ENCODE data around the gene NR2F1. TPM values are rescaled to one million over a fixed set of nuclear protein-coding genes. Genes with fewer than 3 reads are reported as not detected.
"Not testable (repeated sequence)": the region's sequence is repeated elsewhere in the genome, so short reads cannot be mapped to it uniquely, and the experiment has no call there.

Gene NR2F1
- not detected in 2 replicates for total RNA-seq

DNA sequence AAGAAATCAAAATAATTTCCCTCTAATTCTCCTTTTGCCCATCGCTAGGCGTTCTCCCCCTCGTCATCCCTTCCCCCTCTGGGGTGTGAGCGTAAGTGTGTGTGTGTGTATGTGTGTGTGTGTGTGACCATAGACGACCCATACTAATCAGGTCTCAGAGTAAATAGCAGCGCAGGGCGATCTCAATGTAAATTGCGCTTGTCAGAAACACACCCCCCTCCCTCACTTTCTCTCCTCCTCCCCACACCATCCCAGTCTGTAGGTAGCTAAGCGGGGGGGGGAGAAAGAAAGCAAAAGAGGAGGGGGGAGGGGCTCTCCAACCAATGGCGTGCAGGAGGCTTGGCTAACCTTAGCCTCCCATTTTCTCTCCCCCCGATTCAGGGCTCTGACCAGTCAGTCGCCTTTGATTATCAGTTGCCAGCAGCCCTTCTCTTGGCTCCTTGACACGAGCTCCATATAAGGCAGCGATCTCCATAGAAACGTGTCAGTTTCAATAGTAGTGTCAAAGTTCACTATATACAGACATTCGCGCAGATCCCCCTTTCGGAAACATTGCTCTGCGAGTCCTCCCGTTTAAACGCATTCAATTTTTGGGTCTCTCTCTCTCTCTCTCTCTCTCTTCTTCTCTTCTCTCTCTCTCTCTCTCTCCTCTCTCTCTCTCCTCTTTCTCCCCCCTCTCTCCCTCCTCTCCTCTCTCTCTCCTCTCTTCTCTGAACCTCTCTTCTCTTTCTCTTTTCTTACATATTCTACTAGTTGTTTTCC is at the start of gene NR2F1:
NR2F1 (plus strand) TSS at position 546 of the 762 bp plus-strand sequence. CDS start 1,802 bp downstream, outside the sequence.
- DNase-seq (ENCODE audit: low spot score), result no peak
- H3K9me3 Mint-ChIP-seq, result no peaks in the 10 kb centered on the region
- H3K27ac Mint-ChIP-seq, result peak within 1 kb of the TSS; percentile 76
- H3K27me3 Mint-ChIP-seq (ENCODE audit: insufficient read depth), result peaks cover 53% of the 10 kb centered on the region
- H3K4me1 Mint-ChIP-seq (ENCODE audit: low read depth), result peaks cover 19% of the 10 kb centered on the region
- no peak within 1 kb of the TSS for H3K4me3 Mint-ChIP-seq
- intact Hi-C loops (cut with micrococcal nuclease), result loop anchor here (1.0 to 10.0 kb wide), 2 partner anchors 1267 to 1702 kb away; partner anchors contain the start of gene MCTP1
- H3K36me3 Mint-ChIP-seq (ENCODE audit: low read depth), result no peaks in the 10 kb centered on the region

DNA sequence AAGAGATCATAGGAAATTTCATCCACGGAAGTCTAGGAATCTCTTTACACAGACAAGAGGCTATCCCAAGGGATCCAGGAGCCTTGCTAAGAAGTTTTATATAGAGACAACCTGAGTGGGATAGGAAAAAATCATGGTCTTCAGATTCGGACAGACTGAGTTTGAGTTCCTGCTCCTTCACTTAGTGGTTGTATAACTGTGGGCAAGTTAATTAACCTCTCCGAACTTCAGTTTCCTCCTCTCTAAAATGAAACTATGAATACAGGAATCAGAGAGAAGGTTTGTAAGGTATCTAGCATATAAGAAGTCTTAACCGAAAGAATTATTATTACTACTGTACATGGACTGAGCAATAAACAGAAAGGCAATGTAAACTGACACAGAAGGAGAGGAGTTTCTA is 37.1 kb upstream of the NR2F1 start:
- intact Hi-C loops (cut with micrococcal nuclease), result no loop called here
- Mint-ChIP-seq H3K4me1 (ENCODE audit: low read depth) (no peaks in the 10 kb centered on the region), H3K36me3 (ENCODE audit: low read depth) (no peaks in the 10 kb centered on the region), H3K27me3 (ENCODE audit: insufficient read depth) (no peaks in the 10 kb centered on the region), H3K9me3 (peaks cover 3% of the 10 kb centered on the region), H3K4me3 (no peak overlapping the region), H3K27ac (no peak overlapping the region)
- no peak for DNase-seq (ENCODE audit: low spot score)

GRCh38 chr5:93549594-93549993 is 33.4 kb upstream of the NR2F1 start:
- DNase-seq (ENCODE audit: low spot score); H3K27ac Mint-ChIP-seq; H3K9me3 Mint-ChIP-seq; H3K36me3 Mint-ChIP-seq (ENCODE audit: low read depth); H3K4me1 Mint-ChIP-seq (ENCODE audit: low read depth); H3K4me3 Mint-ChIP-seq; intact Hi-C loops (cut with micrococcal nuclease): not testable (repeated sequence)
- H3K27me3 Mint-ChIP-seq (ENCODE audit: insufficient read depth), result peaks cover 11% of the 10 kb centered on the region

DNA sequence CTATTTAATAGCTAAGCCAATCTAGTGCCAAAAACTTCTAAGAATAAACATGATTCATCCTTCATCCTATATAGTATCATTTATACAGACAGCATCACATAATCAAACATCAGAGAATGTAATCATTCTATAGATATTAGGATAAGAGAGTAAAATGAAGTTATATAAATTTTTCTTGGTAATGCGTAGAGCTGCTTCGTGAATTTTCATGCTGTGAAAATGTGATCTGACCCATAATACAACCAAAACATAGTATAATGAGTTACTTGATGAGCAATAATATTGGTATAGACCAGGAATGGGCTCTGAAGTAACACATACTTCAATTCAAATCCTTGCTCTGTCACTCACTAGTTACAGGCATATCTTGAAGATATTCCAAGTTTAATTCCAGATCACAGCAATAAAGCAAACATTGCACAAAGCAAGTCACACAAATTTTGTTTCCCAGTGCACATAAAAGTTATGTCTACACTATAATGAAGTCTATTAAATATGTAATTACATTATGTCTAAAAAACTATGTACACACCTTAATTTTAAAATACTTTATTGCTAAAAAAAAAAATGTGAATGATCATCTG is 25.9 kb upstream of the NR2F1 start:
- Mint-ChIP-seq H3K27ac (no peak overlapping the region), H3K9me3 (no peaks in the 10 kb centered on the region), H3K4me3 (no peak overlapping the region), H3K27me3 (ENCODE audit: insufficient read depth) (peaks cover 8% of the 10 kb centered on the region), H3K4me1 (ENCODE audit: low read depth) (no peaks in the 10 kb centered on the region), H3K36me3 (ENCODE audit: low read depth) (no peaks in the 10 kb centered on the region)
- DNase-seq (ENCODE audit: low spot score), result no peak
- intact Hi-C loops (cut with micrococcal nuclease), result no loop called here

DNA sequence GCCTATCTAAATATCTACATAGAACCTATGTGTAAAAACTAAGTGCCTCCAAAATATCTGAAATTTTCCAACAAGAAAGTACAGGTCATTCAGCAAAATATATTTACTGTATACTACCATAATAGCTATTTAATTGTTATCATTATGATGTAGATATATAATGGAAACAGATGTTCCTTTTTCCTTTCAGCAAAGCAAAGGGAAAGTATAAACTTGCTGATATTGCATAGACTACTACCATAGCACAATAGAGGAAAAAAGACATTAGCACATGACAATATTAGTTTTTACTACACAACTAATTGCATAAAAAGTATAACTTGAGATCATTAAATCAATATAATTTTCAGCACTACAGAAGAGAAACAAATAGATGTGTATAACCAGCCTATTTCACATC is 16.9 kb upstream of the NR2F1 start:
- H3K4me1 Mint-ChIP-seq (ENCODE audit: low read depth), result no peaks in the 10 kb centered on the region
- H3K9me3 Mint-ChIP-seq, result no peaks in the 10 kb centered on the region
- H3K36me3 Mint-ChIP-seq (ENCODE audit: low read depth), result no peaks in the 10 kb centered on the region
- H3K4me3 Mint-ChIP-seq, result no peak overlapping the region
- DNase-seq (ENCODE audit: low spot score), result no peak
- no peak overlapping the region for H3K27ac Mint-ChIP-seq
- peaks cover 40% of the 10 kb centered on the region for H3K27me3 Mint-ChIP-seq (ENCODE audit: insufficient read depth)
- intact Hi-C loops (cut with micrococcal nuclease), result no loop called here

DNA sequence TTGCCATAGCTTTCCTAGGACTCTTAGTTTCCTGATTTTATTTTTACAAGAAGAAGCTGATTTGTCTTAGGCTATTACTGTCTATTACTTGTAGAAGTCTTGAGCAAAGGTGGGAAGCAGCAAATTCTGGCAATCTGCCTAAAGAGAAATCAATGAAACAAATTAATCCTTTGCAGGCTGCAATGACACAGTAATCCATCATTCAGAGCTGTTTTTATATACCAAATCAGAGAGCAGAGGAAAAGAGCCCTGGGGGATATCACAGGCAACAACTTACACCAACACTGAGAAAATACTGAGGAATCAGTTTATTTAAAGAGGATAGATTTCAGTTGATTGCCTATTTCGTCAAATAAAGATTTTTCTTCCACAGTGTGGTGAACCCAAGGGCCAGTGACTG is 15.6 kb upstream of the NR2F1 start:
- peaks cover 51% of the 10 kb centered on the region for H3K27me3 Mint-ChIP-seq (ENCODE audit: insufficient read depth)
- no peak overlapping the region for H3K27ac Mint-ChIP-seq

DNA sequence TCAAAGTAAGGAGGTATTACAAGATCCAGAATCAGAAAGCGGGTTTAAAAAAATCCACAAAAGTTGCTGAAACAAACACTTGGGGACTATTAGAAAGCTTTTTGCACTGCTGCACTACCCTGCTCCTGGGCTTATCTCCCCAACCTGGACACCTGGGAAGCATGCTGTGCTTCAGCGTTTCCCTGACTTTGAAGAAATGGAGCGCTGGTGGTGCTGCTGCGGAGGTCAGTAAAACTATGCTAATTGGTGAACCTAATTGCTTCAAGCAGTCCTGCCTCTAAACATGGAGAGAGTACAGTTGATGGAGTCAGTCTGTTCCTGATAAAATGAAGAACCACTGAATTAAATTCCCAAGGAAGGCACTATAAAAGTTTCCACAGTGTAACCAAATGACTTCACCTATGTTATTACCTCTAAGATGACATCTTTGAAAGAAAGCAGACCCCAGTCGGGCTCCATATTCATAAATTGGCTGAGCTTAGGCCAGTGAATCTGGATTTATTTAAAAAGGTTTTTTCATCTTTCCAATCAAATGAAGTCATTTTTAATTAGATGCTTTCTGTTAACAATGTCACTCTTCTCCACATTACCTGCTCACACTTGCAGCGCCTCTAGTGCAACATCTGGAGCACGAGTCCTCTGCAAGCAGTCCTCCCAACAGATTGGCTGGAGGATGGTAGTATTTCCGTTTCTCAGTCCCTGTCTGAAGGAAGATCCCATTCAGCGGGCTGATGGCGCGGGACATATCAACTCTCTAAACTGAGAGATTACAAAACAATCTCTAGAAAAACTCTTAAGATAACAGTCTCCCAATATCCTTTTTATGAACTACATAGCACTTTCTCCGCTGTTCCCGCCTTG is 13.5 kb upstream of the NR2F1 start:
- no peak overlapping the region for H3K4me3 Mint-ChIP-seq
- intact Hi-C loops (cut with micrococcal nuclease), result loop anchor here (1.0 to 5.0 kb wide), 2 partner anchors 17 to 38 kb away; no protein-coding TSS in a partner anchor
- H3K27me3 Mint-ChIP-seq (ENCODE audit: insufficient read depth), result peaks cover 65% of the 10 kb centered on the region
- H3K27ac Mint-ChIP-seq, result no peak overlapping the region
- H3K36me3 Mint-ChIP-seq (ENCODE audit: low read depth), result no peaks in the 10 kb centered on the region
- no peaks in the 10 kb centered on the region for H3K4me1 Mint-ChIP-seq (ENCODE audit: low read depth)
- no peaks in the 10 kb centered on the region for H3K9me3 Mint-ChIP-seq
- DNase-seq (ENCODE audit: low spot score), result no peak

More for the DNA sequence above, 15.6 kb upstream of the NR2F1 start:
- no peak for DNase-seq (ENCODE audit: low spot score)
- Mint-ChIP-seq H3K4me1 (ENCODE audit: low read depth) (no peaks in the 10 kb centered on the region), H3K9me3 (no peaks in the 10 kb centered on the region), H3K4me3 (no peak overlapping the region), H3K36me3 (ENCODE audit: low read depth) (no peaks in the 10 kb centered on the region)
- intact Hi-C loops (cut with micrococcal nuclease), result no loop called here

- intact Hi-C loops (cut with micrococcal nuclease), result loop anchor here (1.0 to 5.0 kb wide), 2 partner anchors 16 to 37 kb away; no protein-coding TSS in a partner anchor
- no peak overlapping the region for H3K4me3 Mint-ChIP-seq
- DNase-seq (ENCODE audit: low spot score), result no peak
Observed at GRCh38 chr5:93570294-93571113, 12.5 kb upstream of the NR2F1 start.

DNA sequence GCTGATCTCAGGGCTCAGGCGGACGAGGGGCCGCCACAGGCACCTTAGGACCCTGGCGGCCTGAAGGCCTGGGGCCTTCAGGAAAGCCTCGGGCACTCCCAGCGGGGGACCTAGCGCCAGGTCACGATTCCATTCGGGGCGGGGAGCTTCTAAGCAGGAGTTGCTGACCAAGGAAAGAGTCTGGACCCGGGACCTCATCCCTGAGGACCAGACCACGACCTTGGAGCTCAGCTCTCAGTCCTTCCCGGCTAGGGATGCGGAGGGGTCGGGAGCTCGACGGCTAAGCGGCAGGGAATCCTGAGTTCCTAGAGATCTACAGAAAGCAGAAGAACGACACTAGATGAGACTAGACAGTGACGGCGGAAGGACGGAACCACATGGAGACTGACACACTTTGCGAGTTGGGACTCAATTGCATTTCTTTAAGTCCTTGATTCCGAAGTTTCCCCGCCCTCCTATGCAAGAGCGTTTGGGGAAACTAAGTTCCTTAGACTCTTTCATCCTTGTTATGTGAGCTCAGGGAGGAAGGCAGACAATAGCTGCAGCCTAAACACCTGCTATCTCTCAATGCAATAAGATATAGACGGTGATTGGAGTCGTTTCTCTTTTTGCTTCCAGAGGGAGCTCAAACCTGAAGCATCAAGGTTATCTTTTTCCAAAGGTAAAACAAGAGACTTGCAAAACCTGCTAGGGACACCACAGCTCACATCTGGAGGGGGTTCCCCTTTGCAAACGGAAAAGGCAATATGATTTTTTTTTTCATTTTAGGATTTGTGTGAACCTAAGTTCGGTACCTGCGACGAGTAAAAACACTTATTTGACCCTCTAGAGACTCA is 11.7 kb upstream of the NR2F1 start:
- Mint-ChIP-seq H3K27me3 (ENCODE audit: insufficient read depth) (peaks cover 79% of the 10 kb centered on the region), H3K27ac (peak overlapping the region; percentile 79), H3K4me3 (no peak overlapping the region), H3K4me1 (ENCODE audit: low read depth) (no peaks in the 10 kb centered on the region), H3K9me3 (no peaks in the 10 kb centered on the region), H3K36me3 (ENCODE audit: low read depth) (no peaks in the 10 kb centered on the region)
- intact Hi-C loops (cut with micrococcal nuclease), result loop anchor here (5.0 kb wide), 1 partner anchor 36 kb away; no protein-coding TSS in a partner anchor
- DNase-seq (ENCODE audit: low spot score), result no peak

More at GRCh38 chr5:93570294-93571113, 12.5 kb upstream of the NR2F1 start:
- no peaks in the 10 kb centered on the region for H3K36me3 Mint-ChIP-seq (ENCODE audit: low read depth)
- H3K27ac Mint-ChIP-seq, result no peak overlapping the region
- H3K4me1 Mint-ChIP-seq (ENCODE audit: low read depth), result no peaks in the 10 kb centered on the region
- H3K27me3 Mint-ChIP-seq (ENCODE audit: insufficient read depth), result peaks cover 74% of the 10 kb centered on the region
- no peaks in the 10 kb centered on the region for H3K9me3 Mint-ChIP-seq

GRCh38 chr5:93572101-93572607 is 10.9 kb upstream of the NR2F1 start:
- Mint-ChIP-seq H3K36me3 (ENCODE audit: low read depth) (no peaks in the 10 kb centered on the region), H3K27me3 (ENCODE audit: insufficient read depth) (peaks cover 82% of the 10 kb centered on the region), H3K4me3 (no peak overlapping the region), H3K27ac (peak overlapping the region; percentile 79), H3K9me3 (no peaks in the 10 kb centered on the region), H3K4me1 (ENCODE audit: low read depth) (no peaks in the 10 kb centered on the region)
- no peak for DNase-seq (ENCODE audit: low spot score)
- intact Hi-C loops (cut with micrococcal nuclease), result loop anchor here (5.0 kb wide), 1 partner anchor 35 kb away; no protein-coding TSS in a partner anchor

- no peaks in the 10 kb centered on the region for H3K4me1 Mint-ChIP-seq (ENCODE audit: low read depth)
- DNase-seq (ENCODE audit: low spot score), result no peak
- H3K36me3 Mint-ChIP-seq (ENCODE audit: low read depth), result no peaks in the 10 kb centered on the region
- no peaks in the 10 kb centered on the region for H3K9me3 Mint-ChIP-seq
- H3K4me3 Mint-ChIP-seq, result no peak overlapping the region
- intact Hi-C loops (cut with micrococcal nuclease), result loop anchor here (5.0 kb wide), 1 partner anchor 35 kb away; no protein-coding TSS in a partner anchor
- peak overlapping the region; percentile 8 for H3K27ac Mint-ChIP-seq
- H3K27me3 Mint-ChIP-seq (ENCODE audit: insufficient read depth), result peaks cover 84% of the 10 kb centered on the region
Observed at GRCh38 chr5:93572608-93573353, 10.2 kb upstream of the NR2F1 start.

All from activated T-helper 1 cell treated with anti-CD3 and anti-CD28 coated beads, Interleukin-12 subunit alpha, Interleukin-12 subunit beta, Interleukin-2, Interleukin-4 antibody, amounts not matched to agents 30 ng/mL and 10 ng/mL and 1 ng/mL, durations not matched to agents 14 hours and 24 hours and 36 hours (primary cell).